IPS-18c (cell line): Measurements from ENCODE around the gene CERK.

Experiments used
- H3K4me3 ChIP-seq: 2 replicates; pipeline ENCODE4 v1.7.0; 2013; ENCODE audit warnings: low read depth, mild to moderate bottlenecking, low read length, moderate library complexity; ENCODE audit not compliant: insufficient read depth
- H3K9me3 ChIP-seq: one replicate; pipeline ENCODE4 v1.6.1; 2013; ENCODE audit warnings: mild to moderate bottlenecking, low read length, moderate library complexity; ENCODE audit not compliant: control insufficient read depth, insufficient read depth

Gene CERK

DNA sequence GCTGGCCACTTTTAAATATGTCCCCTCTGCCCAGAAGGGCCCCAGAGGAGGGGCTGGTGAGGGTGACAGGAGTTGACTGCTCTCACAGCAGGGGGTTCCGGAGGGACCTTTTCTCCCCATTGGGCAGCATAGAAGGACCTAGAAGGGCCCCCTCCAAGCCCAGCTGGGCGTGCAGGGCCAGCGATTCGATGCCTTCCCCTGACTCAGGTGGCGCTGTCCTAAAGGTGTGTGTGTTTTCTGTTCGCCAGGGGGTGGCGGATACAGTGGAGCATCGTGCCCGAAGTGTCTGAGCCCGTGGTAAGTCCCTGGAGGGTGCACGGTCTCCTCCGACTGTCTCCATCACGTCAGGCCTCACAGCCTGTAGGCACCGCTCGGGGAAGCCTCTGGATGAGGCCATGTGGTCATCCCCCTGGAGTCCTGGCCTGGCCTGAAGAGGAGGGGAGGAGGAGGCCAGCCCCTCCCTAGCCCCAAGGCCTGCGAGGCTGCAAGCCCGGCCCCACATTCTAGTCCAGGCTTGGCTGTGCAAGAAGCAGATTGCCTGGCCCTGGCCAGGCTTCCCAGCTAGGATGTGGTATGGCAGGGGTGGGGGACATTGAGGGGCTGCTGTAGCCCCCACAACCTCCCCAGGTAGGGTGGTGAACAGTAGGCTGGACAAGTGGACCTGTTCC, 71.3 kb downstream of the CERK start:
- H3K9me3 ChIP-seq, result no peaks in the 10 kb centered on the region
- no peak overlapping the region for H3K4me3 ChIP-seq

GRCh38 chr22:46665751-46666280, 72.2 kb downstream of the CERK start:
- H3K9me3 ChIP-seq, result no peaks in the 10 kb centered on the region
- H3K4me3 ChIP-seq, result no peak overlapping the region

DNA sequence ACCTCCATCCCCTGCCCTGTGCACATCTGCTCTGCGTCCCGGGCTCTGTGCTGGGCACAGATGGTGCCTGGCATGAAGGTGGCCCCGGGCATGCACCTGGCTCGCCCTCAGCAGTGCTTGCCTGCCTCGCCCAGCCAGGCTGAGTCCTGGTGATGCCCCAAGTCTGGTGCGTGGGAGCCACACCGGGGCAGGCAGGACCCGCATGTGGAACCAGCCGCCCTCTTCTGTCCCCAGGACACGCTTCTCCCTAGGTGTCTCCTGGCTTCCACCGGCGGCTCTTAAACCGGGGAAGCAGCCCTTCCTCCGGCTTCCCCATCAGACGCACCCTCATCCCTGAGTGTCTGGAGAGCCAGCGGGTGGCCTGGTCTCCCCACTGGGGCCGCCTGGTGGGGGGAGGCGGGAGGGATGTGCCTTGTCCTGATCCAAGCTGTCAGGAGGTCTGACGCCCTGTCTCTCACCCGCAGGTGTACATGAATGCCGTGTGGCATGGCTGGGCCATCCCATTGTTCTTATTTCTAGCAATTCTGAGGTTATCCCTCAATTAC, 72.8 kb downstream of the CERK start:
- Histone ChIP-seq H3K9me3 (no peaks in the 10 kb centered on the region), H3K4me3 (no peak overlapping the region)

DNA sequence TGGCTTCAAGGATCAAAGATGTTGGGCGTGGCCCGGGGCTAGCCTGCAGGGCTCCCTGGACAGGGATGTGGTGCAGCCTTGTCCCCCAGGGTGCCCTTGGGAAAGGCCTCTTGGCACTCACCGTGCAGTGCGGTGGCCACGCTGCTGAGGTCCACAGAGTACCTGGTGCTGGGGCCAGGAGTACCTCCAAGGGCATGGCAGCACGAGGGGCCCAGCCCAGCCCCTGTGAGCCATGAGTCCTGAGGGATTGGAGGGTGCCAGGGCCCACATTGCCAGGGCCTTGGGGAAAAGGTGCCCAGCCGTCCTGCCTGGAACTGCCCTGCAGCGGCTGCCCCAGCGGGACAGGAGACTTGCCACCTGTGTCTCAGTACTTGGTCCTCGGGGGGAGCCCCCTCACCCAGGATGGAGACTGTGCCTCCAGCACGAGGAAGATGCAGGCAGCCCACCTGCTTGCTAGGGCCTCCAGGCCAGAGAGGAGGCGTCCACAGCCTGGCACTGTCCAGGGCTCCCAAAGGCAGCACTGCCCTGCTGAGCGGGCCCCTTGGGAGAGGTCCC, 73.7 kb downstream of the CERK start:
- Histone ChIP-seq H3K9me3 (peaks cover under 1% of the 10 kb centered on the region), H3K4me3 (no peak overlapping the region)

DNA sequence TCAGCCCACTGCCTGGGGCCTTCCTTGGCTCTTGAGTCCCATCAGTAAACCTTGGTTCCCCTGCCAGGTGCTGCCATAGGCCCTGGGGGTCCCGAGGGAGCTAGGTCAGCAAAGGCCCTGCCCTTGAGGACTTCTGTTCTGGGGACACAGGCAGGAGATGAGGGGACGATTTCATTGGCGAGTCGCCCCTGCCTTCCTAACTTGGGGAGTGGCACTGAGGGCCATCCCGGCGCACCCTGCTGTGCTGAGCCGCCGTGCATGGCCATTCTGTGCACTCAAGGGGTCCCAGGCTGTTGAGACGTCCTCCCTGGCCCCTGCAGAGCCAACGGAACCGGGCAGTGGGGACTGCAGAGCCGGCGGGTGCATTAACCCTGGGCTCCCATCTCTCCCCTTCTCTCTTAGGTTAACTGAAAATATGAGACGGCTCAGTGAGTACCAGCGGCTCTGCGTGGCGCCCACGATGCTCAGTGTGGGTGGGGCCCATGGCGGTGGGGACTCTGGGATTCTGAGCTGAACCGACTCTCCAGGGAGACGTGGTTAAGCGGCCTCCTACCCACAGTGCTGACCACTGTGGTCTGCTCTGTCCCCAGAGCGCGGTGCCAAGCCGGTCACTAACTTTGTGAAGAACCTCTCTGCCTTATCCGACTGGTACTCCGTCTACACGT, 74.5 kb downstream of the CERK start:
- Histone ChIP-seq H3K9me3 (peaks cover 2% of the 10 kb centered on the region), H3K4me3 (no peak overlapping the region)

DNA sequence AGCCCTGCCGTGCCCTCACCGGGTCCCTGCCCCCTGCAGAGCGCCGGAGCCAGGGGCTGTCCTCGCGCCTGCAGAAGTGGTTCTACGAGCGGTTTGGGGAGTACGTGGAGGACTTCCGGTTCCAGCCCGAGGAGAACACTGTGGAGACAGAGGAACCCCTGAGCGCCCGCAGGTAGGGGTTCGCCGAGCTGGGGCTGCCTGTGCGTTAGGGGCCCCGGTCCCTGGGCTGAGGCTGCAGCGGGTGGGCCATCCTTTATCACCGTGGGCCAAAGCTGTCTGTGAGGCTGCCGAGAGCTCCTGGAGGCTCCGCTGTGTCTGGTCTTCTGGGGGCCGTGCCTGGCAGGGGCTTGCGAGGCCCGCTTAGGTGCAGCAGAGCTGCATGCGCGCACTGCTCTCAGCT, 75.1 kb downstream of the CERK start:
- H3K9me3 ChIP-seq, result peaks cover 2% of the 10 kb centered on the region
- H3K4me3 ChIP-seq, result no peak overlapping the region

DNA sequence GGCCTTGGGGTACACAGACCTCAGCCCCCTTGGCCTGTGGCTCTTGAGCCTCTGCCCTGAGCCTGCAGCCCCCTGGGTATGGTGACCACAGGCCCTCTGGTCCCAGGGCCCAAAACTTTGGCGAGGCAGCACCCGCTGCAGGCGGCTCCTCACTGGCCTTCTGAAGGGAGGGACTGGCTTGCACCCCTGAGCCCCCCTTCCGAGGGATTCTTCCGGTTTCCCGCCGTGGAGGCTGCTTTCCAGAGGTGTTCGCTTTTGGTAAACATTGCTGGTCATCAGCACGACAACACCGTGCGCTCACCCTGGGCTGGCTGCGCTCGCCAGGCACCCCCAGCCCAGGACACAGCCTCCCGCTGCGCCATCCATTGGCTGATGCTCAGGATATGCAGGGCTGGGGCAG, 75.8 kb downstream of the CERK start:
- peaks cover 2% of the 10 kb centered on the region for H3K9me3 ChIP-seq
- H3K4me3 ChIP-seq, result no peak overlapping the region

DNA sequence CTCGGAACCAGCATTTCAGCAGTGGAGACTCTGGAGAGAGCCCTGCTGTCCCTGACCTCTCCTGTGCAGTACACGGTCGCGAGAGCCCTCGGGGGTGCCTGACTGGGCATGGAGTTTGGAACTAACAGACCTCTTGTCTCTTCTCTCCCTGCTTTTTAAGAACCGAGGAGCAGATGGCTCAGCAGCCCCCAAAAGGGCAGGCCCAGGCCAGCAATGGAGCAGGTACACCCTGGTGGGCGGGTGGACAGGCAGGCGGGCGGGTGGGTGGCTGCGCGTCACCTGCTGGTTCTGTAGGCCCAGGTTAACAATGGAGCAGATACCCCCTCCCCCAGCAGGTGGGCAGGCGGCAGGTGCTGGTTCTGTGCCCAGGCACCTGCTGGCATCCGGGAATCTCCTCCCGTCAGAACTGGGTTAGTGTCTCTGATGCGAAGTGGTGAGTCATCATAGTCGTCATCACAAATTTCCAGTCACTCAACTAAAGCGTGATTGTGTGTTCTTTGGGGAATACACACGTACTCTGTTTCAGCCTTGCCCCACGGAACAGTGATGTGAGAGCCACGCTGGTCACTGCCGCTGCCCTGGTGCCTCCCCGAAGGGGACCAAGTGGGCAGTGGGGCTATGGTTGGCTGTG, 76.7 kb downstream of the CERK start:
- H3K4me3 ChIP-seq, result no peak overlapping the region

GRCh38 chr22:46660604-46661201, 77.3 kb downstream of the CERK start:
- no peak overlapping the region for H3K4me3 ChIP-seq
- peaks cover 2% of the 10 kb centered on the region for H3K9me3 ChIP-seq

More for the DNA sequence above, 76.7 kb downstream of the CERK start:
- H3K9me3 ChIP-seq, result peaks cover 2% of the 10 kb centered on the region

DNA sequence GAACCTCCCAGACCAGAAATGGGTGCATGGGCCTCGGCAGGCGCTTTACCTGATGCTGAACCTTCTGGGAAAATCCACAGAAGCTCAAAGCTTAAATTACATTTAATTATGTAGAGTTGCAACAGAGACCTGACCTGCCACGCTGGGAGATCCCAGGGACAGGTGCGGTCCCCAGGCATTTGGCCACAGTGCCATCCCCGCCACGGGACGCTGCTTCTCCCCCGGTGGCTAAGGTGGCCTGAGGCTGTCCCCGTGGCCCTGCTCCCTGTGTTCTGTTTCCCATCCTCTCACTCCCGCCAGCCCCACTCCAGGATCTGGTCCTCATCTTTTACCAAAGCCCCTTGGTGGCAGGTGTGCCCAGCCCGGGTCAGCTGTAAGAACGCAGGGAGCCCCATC, 78.3 kb downstream of the CERK start:
- H3K9me3 ChIP-seq, result peaks cover 2% of the 10 kb centered on the region
- H3K4me3 ChIP-seq, result no peak overlapping the region

DNA sequence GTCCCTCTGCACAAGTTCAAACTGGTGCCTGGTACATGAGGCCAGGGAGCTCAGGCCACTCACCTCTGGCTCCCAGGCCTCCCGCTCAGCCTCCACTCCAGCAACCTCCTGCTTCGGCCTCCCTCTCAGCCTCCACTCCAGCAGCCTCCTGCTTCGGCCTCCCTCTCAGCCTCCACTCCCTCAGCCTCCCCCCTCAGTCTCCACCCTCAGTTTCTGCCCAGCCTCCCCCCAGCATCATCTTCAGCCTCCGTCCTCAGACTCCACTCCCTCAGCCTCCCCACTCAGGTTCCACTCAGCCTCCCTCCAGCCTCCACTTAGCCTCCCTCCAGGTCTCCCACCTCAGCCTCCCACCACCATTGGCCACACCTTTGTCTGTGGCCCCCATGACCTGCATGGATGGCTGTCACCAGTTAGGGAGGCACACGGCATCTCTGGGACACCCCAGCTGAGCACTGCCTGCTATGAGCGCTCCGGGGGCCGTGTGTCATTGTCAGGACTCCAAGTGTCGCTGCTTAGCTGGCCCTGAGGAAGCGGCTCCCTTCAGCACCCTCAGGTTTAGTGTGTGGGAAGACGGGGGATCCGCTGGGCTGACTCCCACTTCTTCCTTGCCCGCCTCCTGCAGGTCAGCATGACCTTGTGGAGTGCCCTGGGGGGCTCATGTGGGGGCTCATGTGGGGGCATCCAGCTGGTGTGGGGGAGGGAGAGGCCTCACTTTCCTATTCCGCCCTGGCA, 78.8 kb downstream of the CERK start:
- peaks cover 2% of the 10 kb centered on the region for H3K9me3 ChIP-seq
- H3K4me3 ChIP-seq, result no peak overlapping the region

GRCh38 chr22:46657996-46658947, 79.8 kb downstream of the CERK start:
- Histone ChIP-seq H3K4me3 (no peak overlapping the region), H3K9me3 (peaks cover 2% of the 10 kb centered on the region)

DNA sequence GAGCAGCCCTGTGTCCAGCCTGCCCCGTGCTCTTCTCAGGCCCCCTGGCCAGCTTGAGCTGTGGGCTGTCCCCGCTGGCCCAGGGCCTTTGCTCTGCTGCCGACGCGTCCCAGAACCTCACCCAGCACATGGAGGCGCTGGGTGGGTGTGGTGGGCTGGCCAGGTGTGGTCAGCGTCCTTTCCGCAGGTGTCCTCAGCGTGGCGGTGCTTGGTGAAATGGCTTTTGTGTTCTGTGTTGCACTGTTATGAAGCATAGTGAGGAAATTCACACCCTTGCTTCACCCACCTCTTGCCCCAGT, 80.4 kb downstream of the CERK start:
- no peak overlapping the region for H3K4me3 ChIP-seq

DNA sequence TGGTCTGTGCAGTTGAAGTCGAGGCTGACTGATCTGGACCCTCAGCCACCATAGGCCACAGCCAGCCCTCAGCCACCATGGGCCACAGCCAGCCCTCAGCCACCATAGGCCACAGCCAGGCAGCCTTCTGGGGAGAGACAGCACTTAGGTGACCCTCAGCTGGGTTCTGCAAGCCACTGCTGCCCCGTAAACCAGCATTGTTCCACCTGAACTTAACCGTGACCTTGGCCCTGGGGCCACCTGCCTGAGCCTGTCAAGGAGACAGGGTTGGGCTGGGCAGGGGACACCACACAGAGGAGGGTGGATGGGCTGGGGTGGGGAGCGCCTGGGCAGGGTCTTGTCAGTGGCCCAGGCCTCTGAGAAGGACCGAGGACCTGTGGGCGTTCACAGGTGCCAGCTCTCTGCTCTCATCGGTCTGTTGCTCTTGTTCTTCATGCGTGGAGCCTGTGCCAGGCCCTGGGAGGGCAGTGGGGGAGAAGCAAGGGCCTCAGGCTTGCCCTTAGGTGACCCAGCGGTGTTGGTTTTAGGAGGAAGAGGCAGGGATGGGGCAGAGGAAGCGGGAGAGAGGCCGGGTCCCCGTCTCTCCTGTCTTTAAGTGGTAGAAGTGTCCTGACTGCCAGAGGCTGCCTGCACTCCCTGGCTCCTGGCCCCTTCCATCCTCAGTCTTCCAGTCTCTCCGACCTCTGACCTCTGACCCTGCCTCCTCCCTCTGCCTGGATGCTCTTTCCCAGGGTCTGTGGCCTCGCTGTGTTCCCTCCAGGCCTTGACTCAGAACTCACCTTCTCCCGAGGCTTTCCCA, 81.0 kb downstream of the CERK start:
- Histone ChIP-seq H3K4me3 (no peak overlapping the region), H3K9me3 (peaks cover 2% of the 10 kb centered on the region)

More for the DNA sequence above, 80.4 kb downstream of the CERK start:
- H3K9me3 ChIP-seq, result peaks cover 2% of the 10 kb centered on the region

DNA sequence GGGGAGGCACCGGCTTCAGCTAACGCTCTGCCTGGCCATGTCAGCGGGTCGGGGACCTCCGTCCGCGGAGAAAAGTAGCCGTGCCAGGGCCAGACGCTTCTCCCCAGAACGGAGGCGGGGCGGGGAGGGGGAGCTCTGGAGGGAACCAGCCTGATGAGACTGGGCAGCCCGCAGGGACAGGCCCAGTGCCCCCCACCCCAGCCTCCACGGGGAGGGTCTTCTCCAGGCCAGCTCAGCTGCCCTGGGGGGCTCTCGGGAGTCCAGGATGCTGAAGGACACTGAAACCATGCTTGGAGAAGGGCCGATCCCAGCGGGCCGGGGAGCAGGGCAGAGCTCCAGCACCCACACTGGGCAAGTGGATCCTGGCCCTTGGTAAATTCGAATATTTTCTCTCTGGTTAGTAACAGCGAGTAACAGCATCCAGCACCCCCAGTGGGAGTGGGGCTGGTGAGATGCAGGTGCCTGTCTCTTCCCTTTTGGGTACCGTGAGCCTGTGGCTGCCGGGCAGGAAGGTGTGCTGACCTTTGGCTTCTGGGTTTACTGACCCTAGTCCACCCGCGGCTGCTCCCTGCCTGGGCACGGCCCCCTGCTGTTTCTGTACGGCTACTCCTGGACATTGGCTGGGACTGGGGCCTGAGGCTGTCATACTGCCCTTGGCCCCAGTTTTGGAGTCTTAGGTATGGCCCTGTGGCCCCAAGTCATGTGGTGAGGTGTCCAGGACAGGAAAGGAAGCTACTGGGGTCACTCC, 82.0 kb downstream of the CERK start:
- H3K9me3 ChIP-seq, result peaks cover 2% of the 10 kb centered on the region

More for the DNA sequence above, 82.0 kb downstream of the CERK start:
- no peak overlapping the region for H3K4me3 ChIP-seq
